MM.1S (cell line): ENCODE data around the gene MTTP.

Experiments
- DNase-seq: peaks from one replicate; pipeline ENCODE4 v3.0.0-alpha.2; 2015
- H2AFZ ChIP-seq: fragments of 300-600 bp; sonication (generic); 2 replicates; pipeline ENCODE4 v1.6.0; 2016; ENCODE audit warnings: antibody characterized with exemption, low read length
- H3F3A ChIP-seq: fragments of 300-600 bp; sonication (generic); 2 replicates; pipeline ENCODE4 v1.6.1; 2016; ENCODE audit warnings: mild to moderate bottlenecking, antibody characterized with exemption, low read length, moderate library complexity, mixed read lengths; ENCODE audit not compliant: insufficient read depth
- H3K27ac ChIP-seq: fragments of 300-600 bp; sonication (generic); 2 replicates; pipeline ENCODE4 v1.5.1; 2016; ENCODE audit warnings: mild to moderate bottlenecking, low read length
- H3K27me3 ChIP-seq: fragments of 300-600 bp; sonication (generic); replicated peaks from 2 replicates; pipeline ENCODE4 v1.6.0; 2016; ENCODE audit warnings: low read length; ENCODE audit not compliant: insufficient read depth
- H3K36me3 ChIP-seq: fragments of 300-600 bp; sonication (generic); replicated peaks from 2 replicates; pipeline ENCODE4 v1.6.1; 2016; ENCODE audit warnings: mild to moderate bottlenecking, low read length, mixed read lengths; ENCODE audit not compliant: insufficient read depth
- H3K4me1 ChIP-seq: fragments of 300-600 bp; sonication (generic); 2 replicates; pipeline ENCODE4 v1.6.1; 2016; ENCODE audit warnings: low read length, mixed read lengths
- H3K4me2 ChIP-seq: fragments of 300-600 bp; sonication (generic); 2 replicates; pipeline ENCODE4 v1.6.0; 2016; ENCODE audit warnings: low read depth, low read length
- H3K4me3 ChIP-seq: fragments of 300-600 bp; sonication (generic); 2 replicates; pipeline ENCODE4 v1.5.1; 2016; ENCODE audit warnings: low read length, mixed read lengths
- H3K79me2 ChIP-seq: fragments of 300-600 bp; sonication (generic); 2 replicates; pipeline ENCODE4 v1.6.1; 2016; ENCODE audit warnings: mixed run types, low read length, mixed read lengths
- H3K9ac ChIP-seq: fragments of 300-600 bp; sonication (generic); 2 replicates; pipeline ENCODE4 v1.6.1; 2016; ENCODE audit warnings: low read length, mixed read lengths
- H3K9me2 ChIP-seq: fragments of 300-600 bp; sonication (generic); replicated peaks from 2 replicates; pipeline ENCODE4 v1.6.1; 2016; ENCODE audit warnings: mild to moderate bottlenecking, low read length, mixed read lengths; ENCODE audit not compliant: insufficient read depth
- H3K9me3 ChIP-seq: fragments of 300-600 bp; sonication (generic); replicated peaks from 2 replicates; pipeline ENCODE4 v1.6.1; 2016; ENCODE audit warnings: mild to moderate bottlenecking, low read length, mixed read lengths; ENCODE audit not compliant: insufficient read depth
- H4K20me1 ChIP-seq: fragments of 300-600 bp; sonication (generic); 2 replicates; pipeline ENCODE4 v1.6.1; 2016; ENCODE audit warnings: mild to moderate bottlenecking, low read length, moderate library complexity, mixed read lengths; ENCODE audit not compliant: insufficient read depth
- EZH2 ChIP-seq: fragments of 300-600 bp; sonication (generic); optimal IDR thresholded peaks from 2 replicates; pipeline ENCODE3; 2017; ENCODE audit warnings: low read depth, mild to moderate bottlenecking, antibody characterized with exemption, low read length, mixed read lengths
- EZH2phosphoT487 ChIP-seq: fragments of 300-600 bp; sonication (generic); IDR thresholded peaks from 2 replicates; pipeline ENCODE4 v1.6.1; 2018; ENCODE audit warnings: antibody characterized with exemption, low read length
- TF ChIP-seq, protein P1 (sequence below): fragments of 300-600 bp; sonication (generic); IDR thresholded peaks from 2 replicates; pipeline ENCODE4 v1.5.1; 2016; ENCODE audit warnings: antibody characterized with exemption, low read length, mixed read lengths

MTTP gene

DNA sequence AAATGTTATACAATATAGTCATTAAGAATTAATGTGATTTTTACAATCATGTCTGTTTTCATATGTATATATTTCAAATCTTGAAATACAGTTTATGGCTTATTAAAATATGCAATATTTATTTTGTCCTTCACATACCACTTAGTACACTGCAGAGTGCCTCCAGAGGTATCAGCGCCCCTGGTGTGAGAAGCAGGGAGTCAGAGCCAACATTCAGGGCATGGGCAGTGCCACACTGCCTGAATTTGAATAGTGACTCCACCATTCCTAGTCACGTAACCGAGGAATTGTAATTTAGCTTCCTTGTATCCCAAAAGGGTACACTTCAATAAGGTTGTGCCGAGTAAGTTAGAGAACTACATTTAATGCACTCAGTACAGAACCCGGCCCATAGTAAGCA lies 87.3 kb downstream of the MTTP start:
- H3K9me3 ChIP-seq: no peaks in the 10 kb centered on the region
- TF ChIP-seq EZH2phosphoT487: no peak
- no peak for TF ChIP-seq EZH2
- H3F3A ChIP-seq: no peaks in the 10 kb centered on the region
- no peak overlapping the region for H3K9ac ChIP-seq
- H2AFZ ChIP-seq: no peak overlapping the region
- no peaks in the 10 kb centered on the region for H3K4me1 ChIP-seq
- no peaks in the 10 kb centered on the region for H3K36me3 ChIP-seq
- DNase-seq: no peak
- no peak overlapping the region for H3K4me2 ChIP-seq
- H3K27me3 ChIP-seq: no peaks in the 10 kb centered on the region
- no peaks in the 10 kb centered on the region for H3K79me2 ChIP-seq
- no peaks in the 10 kb centered on the region for H4K20me1 ChIP-seq
- H3K27ac ChIP-seq: no peak overlapping the region
- H3K9me2 ChIP-seq: no peaks in the 10 kb centered on the region
- no peak overlapping the region for H3K4me3 ChIP-seq

DNA sequence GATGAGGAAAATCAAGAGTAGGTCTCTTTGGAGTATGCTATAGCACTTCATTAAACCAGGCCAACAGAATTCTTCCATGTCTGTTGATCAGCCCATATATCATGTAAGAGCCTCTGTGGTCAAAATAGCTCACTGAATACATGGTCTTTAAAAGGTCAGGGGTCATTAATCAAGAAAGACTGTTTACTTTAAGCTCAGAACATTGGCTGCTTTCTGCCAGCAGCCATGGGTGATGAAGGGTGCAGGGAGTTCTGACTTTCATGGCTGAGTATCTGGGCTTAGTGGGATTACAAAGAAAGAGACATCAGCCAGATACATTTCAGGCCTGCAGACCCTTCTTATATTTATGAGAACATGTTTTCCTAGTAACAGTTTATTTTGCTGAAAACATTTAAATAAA lies 90.1 kb downstream of the MTTP start:
- TF ChIP-seq EZH2: no peak
- TF ChIP-seq, protein P1, sequence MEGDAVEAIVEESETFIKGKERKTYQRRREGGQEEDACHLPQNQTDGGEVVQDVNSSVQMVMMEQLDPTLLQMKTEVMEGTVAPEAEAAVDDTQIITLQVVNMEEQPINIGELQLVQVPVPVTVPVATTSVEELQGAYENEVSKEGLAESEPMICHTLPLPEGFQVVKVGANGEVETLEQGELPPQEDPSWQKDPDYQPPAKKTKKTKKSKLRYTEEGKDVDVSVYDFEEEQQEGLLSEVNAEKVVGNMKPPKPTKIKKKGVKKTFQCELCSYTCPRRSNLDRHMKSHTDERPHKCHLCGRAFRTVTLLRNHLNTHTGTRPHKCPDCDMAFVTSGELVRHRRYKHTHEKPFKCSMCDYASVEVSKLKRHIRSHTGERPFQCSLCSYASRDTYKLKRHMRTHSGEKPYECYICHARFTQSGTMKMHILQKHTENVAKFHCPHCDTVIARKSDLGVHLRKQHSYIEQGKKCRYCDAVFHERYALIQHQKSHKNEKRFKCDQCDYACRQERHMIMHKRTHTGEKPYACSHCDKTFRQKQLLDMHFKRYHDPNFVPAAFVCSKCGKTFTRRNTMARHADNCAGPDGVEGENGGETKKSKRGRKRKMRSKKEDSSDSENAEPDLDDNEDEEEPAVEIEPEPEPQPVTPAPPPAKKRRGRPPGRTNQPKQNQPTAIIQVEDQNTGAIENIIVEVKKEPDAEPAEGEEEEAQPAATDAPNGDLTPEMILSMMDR: no peak
- TF ChIP-seq EZH2phosphoT487: no peak
- Histone ChIP-seq H3K36me3 (no peaks in the 10 kb centered on the region), H2AFZ (no peak overlapping the region), H3K9me3 (no peaks in the 10 kb centered on the region), H3K27ac (no peak overlapping the region), H3K4me2 (no peak overlapping the region), H3K79me2 (no peaks in the 10 kb centered on the region), H4K20me1 (no peaks in the 10 kb centered on the region), H3F3A (no peaks in the 10 kb centered on the region), H3K9ac (no peak overlapping the region), H3K4me1 (no peaks in the 10 kb centered on the region), H3K4me3 (no peak overlapping the region), H3K9me2 (no peaks in the 10 kb centered on the region), H3K27me3 (no peaks in the 10 kb centered on the region)
- DNase-seq: no peak

DNA sequence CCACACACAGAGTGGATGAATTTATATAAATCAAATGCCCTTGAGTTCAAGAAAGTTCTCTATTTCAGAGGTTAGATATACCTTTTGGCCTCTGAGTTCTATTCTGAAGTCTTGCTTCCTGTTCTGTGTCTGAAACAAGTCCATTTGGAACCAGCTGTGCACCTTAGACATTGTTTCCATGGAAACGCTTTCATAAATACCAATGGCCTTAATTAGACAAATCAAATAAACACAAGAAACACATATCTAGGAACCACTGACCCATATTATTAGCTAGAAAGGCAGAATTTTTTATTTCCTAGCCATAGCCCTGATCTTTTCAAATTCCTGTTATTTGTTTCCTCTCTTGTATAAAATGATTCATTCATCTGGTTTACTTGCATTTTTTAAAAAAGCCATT lies 91.4 kb downstream of the MTTP start:
- Histone ChIP-seq H3K27me3 (no peaks in the 10 kb centered on the region), H3K4me1 (no peaks in the 10 kb centered on the region), H3K9me3 (no peaks in the 10 kb centered on the region), H3F3A (no peaks in the 10 kb centered on the region), H3K36me3 (no peaks in the 10 kb centered on the region), H3K4me2 (no peak overlapping the region), H3K79me2 (no peaks in the 10 kb centered on the region), H3K27ac (no peak overlapping the region), H3K9ac (no peak overlapping the region), H3K4me3 (no peak overlapping the region), H2AFZ (no peak overlapping the region), H4K20me1 (no peaks in the 10 kb centered on the region), H3K9me2 (no peaks in the 10 kb centered on the region)
- peak; percentile 11 for DNase-seq
- TF ChIP-seq EZH2: no peak
- TF ChIP-seq, protein P1: no peak
- TF ChIP-seq EZH2phosphoT487: no peak

DNA sequence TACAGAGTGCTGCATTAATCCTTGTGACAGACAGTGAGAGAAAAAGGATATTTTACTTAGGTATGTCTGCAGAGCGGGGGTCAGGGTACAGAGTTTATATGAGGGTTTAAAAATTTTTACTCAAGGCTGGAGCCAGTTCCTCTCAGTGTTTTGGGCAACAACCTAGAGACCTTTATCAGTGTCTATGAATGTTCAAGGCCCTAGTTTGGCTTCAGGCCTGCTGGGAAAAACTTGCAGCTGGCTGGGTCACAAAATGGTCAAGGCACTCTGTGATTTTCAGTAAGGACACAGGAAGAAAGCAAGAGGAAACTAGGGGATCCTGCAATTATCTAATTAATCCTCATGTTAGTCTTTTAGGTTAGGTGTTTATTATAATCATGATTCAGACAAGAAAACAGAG lies 93.8 kb downstream of the MTTP start:
- TF ChIP-seq, protein P1: no peak
- no peak for TF ChIP-seq EZH2
- no peak for TF ChIP-seq EZH2phosphoT487
- Histone ChIP-seq H3K27ac (no peak overlapping the region), H3K9ac (no peak overlapping the region), H3K9me3 (no peaks in the 10 kb centered on the region), H3K79me2 (no peaks in the 10 kb centered on the region), H3F3A (no peaks in the 10 kb centered on the region), H3K4me3 (no peak overlapping the region), H3K4me1 (no peaks in the 10 kb centered on the region), H4K20me1 (no peaks in the 10 kb centered on the region), H3K36me3 (no peaks in the 10 kb centered on the region), H3K27me3 (no peaks in the 10 kb centered on the region), H3K4me2 (no peak overlapping the region), H3K9me2 (no peaks in the 10 kb centered on the region), H2AFZ (no peak overlapping the region)
- DNase-seq: no peak
